Activated T-helper 17 cell treated with anti-CD3 and anti-CD28 coated beads, Interleukin-2, amount 50 U/mL, for 72 hours (primary cell): Measurements from ENCODE around the gene COX14. TPM values are rescaled to one million over a fixed set of nuclear protein-coding genes. Genes with fewer than 3 reads are reported as not detected.

Source experiments
- ATAC-seq: fragments of 150-1000 bp; cut with Tn5 transposase; replicated peaks from 2 replicates; pipeline ENCODE4 v1.10.0; 2021; ENCODE audit warnings: mild to moderate bottlenecking, moderate library complexity
- H3K27ac Mint-ChIP-seq: one replicate; pipeline ENCODE4 v1.8.0; 2022; ENCODE audit warnings: mixed read lengths
- H3K27me3 Mint-ChIP-seq: one replicate; pipeline ENCODE4 v1.8.0; 2022; ENCODE audit warnings: mixed read lengths
- H3K36me3 Mint-ChIP-seq: one replicate; pipeline ENCODE4 v1.8.0; 2022; ENCODE audit warnings: low read depth, mild to moderate bottlenecking, mixed read lengths
- H3K4me1 Mint-ChIP-seq: one replicate; pipeline ENCODE4 v1.8.0; 2022; ENCODE audit warnings: mixed read lengths
- H3K4me3 Mint-ChIP-seq: one replicate; pipeline ENCODE4 v1.8.0; 2022; ENCODE audit warnings: mild to moderate bottlenecking, mixed read lengths
- H3K9me3 Mint-ChIP-seq: one replicate; pipeline ENCODE4 v1.8.0; 2022; ENCODE audit warnings: mixed read lengths
- total RNA-seq, 2 donors: library from RNA; stranded (reverse); gene quantifications; one replicate each; pipeline ENCODE4 v1.2.3, GENCODE V29; 2022

The COX14 gene
- 10 to 100 TPM; 29.8 to 55.5 TPM for total RNA-seq

GRCh38 chr12:50111693-50112455, at the start of gene COX14:
Gene COX14, plus strand, starts transcription at chr12:50112236. Its CDS starts 7,808 bp downstream, at chr12:50120044.
- H3K4me1 Mint-ChIP-seq: peaks cover 26% of the 10 kb centered on the region
- ATAC-seq: peak; percentile 90
- H3K4me3 Mint-ChIP-seq: peak within 1 kb of the TSS; percentile 99
- no peaks in the 10 kb centered on the region for H3K9me3 Mint-ChIP-seq
- peak within 1 kb of the TSS; percentile 99 for H3K27ac Mint-ChIP-seq
- H3K36me3 Mint-ChIP-seq: peaks cover 35% of the 10 kb centered on the region
- no peaks in the 10 kb centered on the region for H3K27me3 Mint-ChIP-seq

GRCh38 chr12:50062728-50063460, 49.1 kb upstream of the COX14 start:
- H3K4me1 Mint-ChIP-seq: no peaks in the 10 kb centered on the region
- peaks cover 19% of the 10 kb centered on the region for H3K27me3 Mint-ChIP-seq
- no peaks in the 10 kb centered on the region for H3K36me3 Mint-ChIP-seq
- H3K4me3 Mint-ChIP-seq: no peak overlapping the region
- H3K9me3 Mint-ChIP-seq: no peaks in the 10 kb centered on the region
- H3K27ac Mint-ChIP-seq: no peak overlapping the region
- ATAC-seq: no peak

DNA sequence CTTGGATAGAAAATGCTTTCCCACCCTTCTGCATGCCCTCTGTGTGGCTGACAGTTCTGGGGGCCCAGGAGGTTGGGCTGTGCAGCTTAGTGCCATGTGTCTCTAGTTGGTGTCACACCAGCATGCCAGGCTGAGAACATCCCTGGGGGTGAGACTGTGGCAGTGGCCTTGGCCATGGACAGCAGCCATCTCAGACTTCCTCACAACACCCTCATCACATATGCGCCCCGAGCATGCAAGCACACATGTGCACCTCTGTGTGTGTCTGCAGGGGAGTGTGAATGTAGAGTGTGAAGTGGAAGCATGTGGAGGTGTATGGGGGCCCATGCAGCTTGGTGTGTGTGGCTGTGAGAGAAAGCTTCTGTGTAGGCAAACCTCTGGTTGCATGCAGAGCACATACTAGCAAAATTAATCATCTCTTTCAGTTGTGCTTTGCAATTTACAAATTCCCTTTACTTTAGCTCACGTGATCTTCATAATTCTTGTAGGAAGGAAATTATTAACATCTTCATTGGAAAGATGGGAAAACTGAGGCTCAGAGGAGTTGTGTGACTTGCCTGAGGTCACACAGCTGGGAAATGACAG, 46.2 kb upstream of the COX14 start:
- no peak overlapping the region for H3K27ac Mint-ChIP-seq
- peaks cover 16% of the 10 kb centered on the region for H3K27me3 Mint-ChIP-seq
- H3K4me1 Mint-ChIP-seq: no peaks in the 10 kb centered on the region
- no peak for ATAC-seq
- H3K4me3 Mint-ChIP-seq: no peak overlapping the region
- no peaks in the 10 kb centered on the region for H3K36me3 Mint-ChIP-seq
- H3K9me3 Mint-ChIP-seq: no peaks in the 10 kb centered on the region

- Mint-ChIP-seq H3K4me3 (no peak overlapping the region), H3K27me3 (peaks cover 12% of the 10 kb centered on the region)
- ATAC-seq: no peak
Measured at GRCh38 chr12:50066402-50066801, 45.6 kb upstream of the COX14 start.

DNA sequence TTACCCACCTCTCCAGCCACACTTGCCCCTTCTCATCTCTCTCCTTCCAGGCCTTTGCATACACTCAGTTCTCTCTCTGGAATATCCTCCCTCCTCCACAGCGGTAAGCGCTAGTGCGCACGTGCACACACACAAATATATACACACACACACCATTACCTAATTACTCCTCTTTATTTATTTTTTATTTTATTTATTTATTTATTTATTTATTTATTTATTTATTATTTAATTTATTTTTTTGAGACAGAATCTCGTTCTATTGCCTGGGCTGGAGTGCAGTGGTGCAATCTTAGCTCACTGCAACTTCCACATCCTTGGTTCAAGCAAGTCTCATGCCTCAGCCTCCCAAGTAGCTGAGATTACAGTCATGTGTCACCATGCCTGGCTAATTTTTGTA, 43.0 kb upstream of the COX14 start:
- Mint-ChIP-seq H3K27ac (no peak overlapping the region), H3K4me3 (no peak overlapping the region), H3K4me1 (no peaks in the 10 kb centered on the region), H3K36me3 (no peaks in the 10 kb centered on the region), H3K9me3 (no peaks in the 10 kb centered on the region), H3K27me3 (peaks cover 5% of the 10 kb centered on the region)
- no peak for ATAC-seq

More at GRCh38 chr12:50066402-50066801, 45.6 kb upstream of the COX14 start:
- Mint-ChIP-seq H3K9me3 (no peaks in the 10 kb centered on the region), H3K36me3 (no peaks in the 10 kb centered on the region), H3K27ac (no peak overlapping the region), H3K4me1 (no peaks in the 10 kb centered on the region)

DNA sequence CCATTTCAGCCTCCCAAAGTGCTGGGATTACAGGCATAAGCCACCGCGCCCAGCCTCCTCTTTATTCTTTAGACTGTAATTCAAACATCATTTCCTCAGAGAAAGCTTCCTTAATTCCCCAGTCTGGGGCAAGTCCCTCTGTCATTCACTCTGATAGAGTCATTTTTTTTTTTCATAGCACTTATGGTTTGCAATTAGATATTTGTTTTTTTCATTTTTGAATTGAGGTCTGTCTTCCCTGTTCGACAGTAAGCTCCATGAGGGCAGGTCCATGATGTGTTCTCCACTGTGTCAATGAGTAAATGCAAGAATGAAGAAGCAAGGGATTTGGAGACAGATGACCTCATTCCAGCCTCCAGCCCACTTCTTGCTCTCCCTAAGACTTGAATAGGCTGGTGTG, 42.5 kb upstream of the COX14 start:
- Mint-ChIP-seq H3K27ac (no peak overlapping the region), H3K4me1 (no peaks in the 10 kb centered on the region), H3K27me3 (peaks cover 1% of the 10 kb centered on the region), H3K9me3 (no peaks in the 10 kb centered on the region), H3K4me3 (no peak overlapping the region), H3K36me3 (no peaks in the 10 kb centered on the region)
- no peak for ATAC-seq

DNA sequence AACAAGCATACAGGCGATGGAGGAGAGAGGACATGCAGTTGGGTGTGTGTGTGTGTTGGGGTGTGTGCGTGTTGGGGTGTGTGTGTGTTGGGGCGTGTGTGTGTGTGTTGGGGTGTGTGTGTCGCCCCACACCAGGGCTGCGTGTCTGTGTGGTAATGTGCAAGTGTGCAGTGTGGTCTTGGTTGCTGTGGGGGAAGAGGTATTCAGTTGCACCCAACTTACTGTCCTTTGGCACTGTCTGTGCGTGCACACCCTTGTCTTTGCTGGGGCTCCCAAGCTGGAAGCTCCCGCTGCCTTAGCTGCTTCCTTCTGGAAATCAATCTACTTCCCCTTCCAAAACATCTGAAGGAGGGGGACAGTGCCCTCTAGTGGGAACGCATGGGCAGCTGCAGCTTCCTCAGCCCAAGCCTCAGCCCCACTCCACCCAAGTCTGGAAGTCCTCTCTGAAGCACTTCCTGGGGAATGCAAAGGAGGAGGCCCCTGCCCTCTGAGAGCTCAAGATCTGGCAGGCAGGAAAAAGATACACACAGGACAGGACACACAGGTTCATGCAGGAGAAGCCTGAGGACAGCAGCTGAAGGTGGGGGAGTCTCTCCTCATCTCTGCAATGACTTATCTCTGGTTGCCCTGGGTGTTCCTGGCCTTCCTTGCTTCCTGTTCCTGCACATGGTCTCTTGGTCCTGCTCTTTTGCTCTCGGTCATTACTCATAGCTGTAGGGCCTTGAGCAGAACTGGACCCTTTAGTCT, 41.5 kb upstream of the COX14 start:
- Mint-ChIP-seq H3K4me1 (no peaks in the 10 kb centered on the region), H3K27ac (no peak overlapping the region), H3K36me3 (no peaks in the 10 kb centered on the region), H3K9me3 (no peaks in the 10 kb centered on the region), H3K27me3 (no peaks in the 10 kb centered on the region), H3K4me3 (no peak overlapping the region)
- peak; percentile 63 for ATAC-seq

GRCh38 chr12:50072198-50072907, 39.7 kb upstream of the COX14 start:
- ATAC-seq: no peak
- Mint-ChIP-seq H3K27me3 (no peaks in the 10 kb centered on the region), H3K4me1 (no peaks in the 10 kb centered on the region), H3K27ac (no peak overlapping the region), H3K9me3 (no peaks in the 10 kb centered on the region), H3K4me3 (no peak overlapping the region), H3K36me3 (no peaks in the 10 kb centered on the region)

DNA sequence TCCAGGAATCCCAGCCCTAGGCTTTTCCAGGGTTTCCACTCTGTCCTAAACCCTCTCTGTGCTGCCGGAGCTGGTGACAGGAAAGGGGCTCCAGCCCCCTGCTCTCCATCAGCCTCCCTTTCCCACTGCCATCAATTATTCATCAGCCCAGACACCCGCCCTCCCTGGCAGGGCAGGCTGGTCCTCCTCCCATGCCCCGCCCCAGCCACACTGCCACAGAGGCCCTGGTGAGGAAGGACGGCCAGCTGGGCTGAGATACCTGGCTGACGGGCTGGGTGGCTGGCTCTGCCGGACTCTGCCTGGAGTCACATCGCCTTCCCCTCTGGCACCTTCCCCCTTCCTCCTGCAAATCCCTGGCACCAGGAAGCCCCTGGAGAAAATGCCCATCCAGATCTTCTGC, 38.8 kb upstream of the COX14 start:
- Mint-ChIP-seq H3K4me1 (no peaks in the 10 kb centered on the region), H3K4me3 (no peak overlapping the region)

GRCh38 chr12:50073712-50074111, 38.3 kb upstream of the COX14 start:
- no peak for ATAC-seq
- no peaks in the 10 kb centered on the region for H3K4me1 Mint-ChIP-seq
- no peaks in the 10 kb centered on the region for H3K36me3 Mint-ChIP-seq
- H3K27ac Mint-ChIP-seq: no peak overlapping the region
- H3K4me3 Mint-ChIP-seq: no peak overlapping the region
- H3K27me3 Mint-ChIP-seq: no peaks in the 10 kb centered on the region
- H3K9me3 Mint-ChIP-seq: no peaks in the 10 kb centered on the region

More for the DNA sequence above, 38.8 kb upstream of the COX14 start:
- no peak for ATAC-seq
- no peaks in the 10 kb centered on the region for H3K9me3 Mint-ChIP-seq
- H3K36me3 Mint-ChIP-seq: no peaks in the 10 kb centered on the region
- no peak overlapping the region for H3K27ac Mint-ChIP-seq
- no peaks in the 10 kb centered on the region for H3K27me3 Mint-ChIP-seq

DNA sequence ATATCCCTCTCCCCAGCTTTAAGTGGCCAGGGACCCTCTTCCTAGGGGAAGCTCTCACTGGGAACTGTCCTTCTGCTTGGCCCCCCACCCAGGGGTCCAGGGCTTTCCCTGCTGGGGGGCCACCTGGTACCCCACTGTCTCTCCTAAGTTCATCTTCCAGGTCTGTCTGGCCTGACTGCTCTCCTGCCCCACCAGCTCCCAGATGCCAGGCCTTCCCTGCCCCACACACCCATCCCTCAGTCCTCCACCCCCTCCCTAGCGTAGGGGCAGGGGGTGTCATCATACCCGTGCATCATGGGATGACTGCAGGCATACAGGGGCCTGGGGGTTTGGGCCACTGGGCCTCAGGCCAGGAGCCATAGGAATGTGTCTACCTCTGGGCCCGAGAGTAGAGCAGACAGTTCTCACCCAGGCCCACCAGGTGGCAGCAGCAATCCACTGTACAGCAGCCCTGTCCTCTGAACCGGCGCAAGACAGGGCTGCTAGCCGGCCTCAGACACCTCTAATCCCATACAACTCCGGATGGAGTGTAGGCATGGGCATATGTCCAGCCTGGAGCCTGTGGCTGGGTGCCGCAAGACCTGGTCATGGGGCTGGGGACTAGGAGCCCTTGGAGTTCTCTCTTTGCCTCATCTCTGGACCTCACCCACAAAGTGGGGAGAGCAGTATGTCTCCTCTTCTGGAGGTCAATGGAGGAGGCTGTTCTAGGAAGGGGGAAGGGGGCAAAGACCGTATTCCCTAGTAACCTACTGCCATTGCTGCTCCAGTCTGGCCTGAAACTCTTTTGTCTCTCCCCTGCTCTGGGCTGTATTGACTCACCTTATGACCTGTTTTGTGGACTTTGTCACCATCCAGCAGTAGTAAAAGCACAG, 36.9 kb upstream of the COX14 start:
- Mint-ChIP-seq H3K4me1 (no peaks in the 10 kb centered on the region), H3K27ac (peak overlapping the region; percentile 25), H3K27me3 (no peaks in the 10 kb centered on the region), H3K4me3 (no peak overlapping the region), H3K9me3 (no peaks in the 10 kb centered on the region), H3K36me3 (no peaks in the 10 kb centered on the region)
- peak; percentile 97 for ATAC-seq

DNA sequence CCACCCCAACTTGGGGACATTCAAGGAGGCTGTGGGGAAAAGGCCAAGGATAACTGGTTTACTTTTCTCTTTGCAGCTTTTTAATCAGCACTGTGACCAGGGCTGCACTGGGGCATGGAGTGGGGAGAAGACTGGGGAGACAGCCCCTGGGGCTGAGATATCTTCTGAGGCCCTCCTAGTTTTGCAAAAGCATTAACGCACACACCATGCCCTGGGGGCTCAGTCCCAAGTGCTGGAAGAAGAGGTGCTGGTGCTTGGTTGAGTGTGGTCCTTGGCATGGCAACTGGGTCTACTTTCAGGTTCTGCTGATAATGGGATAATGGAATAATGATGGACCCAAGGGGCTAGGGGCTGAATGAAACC, 36.2 kb upstream of the COX14 start:
- Mint-ChIP-seq H3K27me3 (no peaks in the 10 kb centered on the region), H3K27ac (no peak overlapping the region), H3K4me1 (no peaks in the 10 kb centered on the region), H3K9me3 (no peaks in the 10 kb centered on the region), H3K4me3 (no peak overlapping the region), H3K36me3 (no peaks in the 10 kb centered on the region)
- no peak for ATAC-seq

DNA sequence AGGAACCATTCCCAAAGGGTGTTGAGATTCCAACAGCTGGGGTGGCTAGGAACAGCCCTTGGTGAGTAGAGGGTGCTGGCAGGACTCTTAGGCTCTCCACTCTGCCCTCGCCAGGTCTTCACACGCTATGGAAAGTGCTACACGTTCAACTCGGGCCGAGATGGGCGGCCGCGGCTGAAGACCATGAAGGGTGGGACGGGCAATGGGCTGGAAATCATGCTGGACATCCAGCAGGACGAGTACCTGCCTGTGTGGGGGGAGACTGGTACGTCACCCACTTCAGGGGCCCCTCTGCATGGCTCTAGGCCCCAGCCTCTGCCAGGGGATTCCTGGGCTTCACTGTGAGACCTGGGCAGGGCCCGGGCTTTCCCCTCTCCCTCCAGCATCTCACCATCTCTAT, 34.9 kb upstream of the COX14 start:
- Mint-ChIP-seq H3K36me3 (no peaks in the 10 kb centered on the region), H3K9me3 (no peaks in the 10 kb centered on the region), H3K4me3 (no peak overlapping the region), H3K27ac (no peak overlapping the region), H3K27me3 (no peaks in the 10 kb centered on the region), H3K4me1 (no peaks in the 10 kb centered on the region)
- no peak for ATAC-seq
